ENCODE data around the gene LGR5. TPM values are rescaled to one million over a fixed set of nuclear protein-coding genes. Genes with fewer than 3 reads are reported as not detected.

LGR5 gene
- total and polyA plus RNA-seq, 2 donors (not counting 3 experiments of a cell fraction or from before 2014, with no cell fraction given), result not detected

DNA sequence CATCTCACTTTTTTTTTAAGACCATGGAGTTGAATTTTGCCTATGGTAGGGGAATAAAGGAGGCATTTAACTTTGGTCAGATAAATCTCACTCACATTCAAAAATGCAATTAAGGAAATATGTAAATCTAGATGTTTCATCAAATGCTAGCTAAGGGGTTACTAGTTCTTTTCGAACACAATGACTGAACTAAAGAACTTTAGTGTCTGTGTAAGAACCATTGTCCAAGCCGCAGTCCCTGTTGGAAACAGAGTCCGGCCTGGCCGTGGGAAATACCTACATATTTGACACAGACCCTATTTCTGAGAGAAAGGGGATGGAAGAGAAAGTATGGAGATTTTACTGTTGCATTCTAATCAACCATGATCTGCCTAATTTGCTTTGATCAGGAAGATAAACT lies 17.4 kb downstream of the LGR5 start:
- no peak overlapping the region for H3K9ac ChIP-seq (replicated peaks; ENCODE audit: extremely low read depth, insufficient read depth, low read length)
- DNase-seq (ENCODE audit: low read depth, low spot score) (no peak), FAIRE-seq (no peak)
- H3K79me2 ChIP-seq (ENCODE audit: control insufficient read depth, insufficient read depth, low read length), result no peaks in the 10 kb centered on the region
- H3K4me1 ChIP-seq (ENCODE audit: control insufficient read depth, extremely low read depth, insufficient read depth, low read length), result no peaks in the 10 kb centered on the region
- peaks cover 1 to 11% of the 10 kb centered on the region in 2 experiments for H3K27me3 ChIP-seq (ENCODE audit: control insufficient read depth in 2 of 2, insufficient read depth in 2 of 2, low read length in 2 of 2)
- H3K4me2 ChIP-seq (ENCODE audit: insufficient read depth, low read length), result no peak overlapping the region
- intact Hi-C loops (cut with micrococcal nuclease), result no loop called here
- ChIA-PET CTCF (interaction anchor here (0.9 to 1.3 kb wide), 3 partner anchors 41 to 290 kb away, joined by 3 to 6 read pairs (median 5); no protein-coding TSS in a partner anchor), POLR2A (no interaction called here)
- dilution Hi-C loops (cut with MboI; ENCODE audit: extremely low pct_ligation_motif_present, low sequenced_read_pairs), result no loop called here
- BruUV-seq (replicated peaks), result no TSS peak
- no peak overlapping the region for H3K4me3 ChIP-seq (replicated peaks in 1 of 3; ENCODE audit: insufficient read depth in 1 of 3, low read depth in 1 of 3, low read length in 3 of 3)
- no peaks in the 10 kb centered on the region for H3K36me3 ChIP-seq (ENCODE audit: control insufficient read depth in 2 of 2, extremely low read depth in 1 of 2, insufficient read depth in 2 of 2, low read length in 2 of 2)
- TF ChIP-seq, protein P1, sequence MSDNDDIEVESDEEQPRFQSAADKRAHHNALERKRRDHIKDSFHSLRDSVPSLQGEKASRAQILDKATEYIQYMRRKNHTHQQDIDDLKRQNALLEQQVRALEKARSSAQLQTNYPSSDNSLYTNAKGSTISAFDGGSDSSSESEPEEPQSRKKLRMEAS (IDR thresholded peaks at IDR 0.05; ENCODE audit: insufficient read depth, insufficient read length), result no peak
- TF ChIP-seq GATA2 (IDR thresholded peaks at IDR 0.05; ENCODE audit: insufficient read depth, insufficient read length, low read depth, low read length) (no peak), FOS (IDR thresholded peaks at IDR 0.05; ENCODE audit: borderline replicate concordance, insufficient read depth, low read length) (no peak)
- H2AFZ ChIP-seq (ENCODE audit: low read depth, low read length), result no peak overlapping the region
- H3K9me1 ChIP-seq (replicated peaks; ENCODE audit: control insufficient read depth, extremely low read depth, insufficient read depth, low read length), result no peaks in the 10 kb centered on the region
- H4K20me1 ChIP-seq (replicated peaks; ENCODE audit: control insufficient read depth, extremely low read depth, insufficient read depth, low read length), result no peaks in the 10 kb centered on the region
- no peaks in the 10 kb centered on the region for H3K9me3 ChIP-seq (replicated peaks; ENCODE audit: control insufficient read depth, insufficient read depth, low read length)
- no peak overlapping the region for H3K27ac ChIP-seq (ENCODE audit: insufficient read depth, low read depth, low read length)

DNA sequence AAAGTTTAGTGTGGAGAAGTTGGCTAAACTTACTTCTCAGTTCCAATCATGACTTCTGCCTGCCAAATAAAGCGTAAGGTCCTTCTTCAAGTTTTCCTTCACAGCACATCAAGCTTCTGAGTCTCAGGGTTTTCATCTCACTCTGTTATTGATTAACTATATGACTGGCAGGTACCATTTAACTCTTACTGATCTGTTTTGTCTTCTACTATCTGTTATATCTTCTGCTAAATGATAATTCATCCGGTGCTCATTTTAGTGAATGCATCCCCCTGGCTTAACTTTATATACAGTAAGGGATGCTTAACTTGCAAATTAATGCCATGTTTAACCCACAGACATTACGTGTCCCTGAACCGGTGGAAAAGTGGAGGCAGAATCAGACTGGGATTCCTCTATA lies 20.7 kb downstream of the LGR5 start:
- H3K36me3 ChIP-seq (ENCODE audit: control insufficient read depth in 2 of 2, extremely low read depth in 1 of 2, insufficient read depth in 2 of 2, low read length in 2 of 2), result no peaks in the 10 kb centered on the region
- H3K9me3 ChIP-seq (replicated peaks; ENCODE audit: control insufficient read depth, insufficient read depth, low read length), result no peaks in the 10 kb centered on the region
- peaks cover 0 to 9% of the 10 kb centered on the region in 2 experiments for H3K27me3 ChIP-seq (ENCODE audit: control insufficient read depth in 2 of 2, insufficient read depth in 2 of 2, low read length in 2 of 2)
- ChIA-PET POLR2A (no interaction called here), CTCF (no interaction called here)
- H3K9ac ChIP-seq (replicated peaks; ENCODE audit: extremely low read depth, insufficient read depth, low read length), result no peak overlapping the region
- no peaks in the 10 kb centered on the region for H3K9me1 ChIP-seq (replicated peaks; ENCODE audit: control insufficient read depth, extremely low read depth, insufficient read depth, low read length)
- dilution Hi-C loops (cut with MboI; ENCODE audit: extremely low pct_ligation_motif_present, low sequenced_read_pairs) (no loop called here), intact Hi-C loops (cut with micrococcal nuclease) (no loop called here)
- H3K79me2 ChIP-seq (ENCODE audit: control insufficient read depth, insufficient read depth, low read length), result no peaks in the 10 kb centered on the region
- BruUV-seq (replicated peaks), result no TSS peak
- FAIRE-seq (no peak), DNase-seq (ENCODE audit: low read depth, low spot score) (no peak)
- no peak overlapping the region for H3K4me2 ChIP-seq (ENCODE audit: insufficient read depth, low read length)
- no peak overlapping the region for H3K4me3 ChIP-seq (replicated peaks in 1 of 3; ENCODE audit: insufficient read depth in 1 of 3, low read depth in 1 of 3, low read length in 3 of 3)
- no peak overlapping the region for H2AFZ ChIP-seq (ENCODE audit: low read depth, low read length)
- no peaks in the 10 kb centered on the region for H3K4me1 ChIP-seq (ENCODE audit: control insufficient read depth, extremely low read depth, insufficient read depth, low read length)
- H3K27ac ChIP-seq (ENCODE audit: insufficient read depth, low read depth, low read length), result no peak overlapping the region
- TF ChIP-seq FOS (IDR thresholded peaks at IDR 0.05; ENCODE audit: borderline replicate concordance, insufficient read depth, low read length) (no peak), EZH2 (IDR thresholded peaks at IDR 0.05; ENCODE audit: borderline replicate concordance, low read depth, low read length, severe bottlenecking) (no peak), GATA2 (IDR thresholded peaks at IDR 0.05; ENCODE audit: insufficient read depth, insufficient read length, low read depth, low read length) (no peak), POLR2AphosphoS5 (IDR thresholded peaks at IDR 0.05; ENCODE audit: insufficient read depth, low read depth, low read length) (no peak), JUN (IDR thresholded peaks at IDR 0.05; ENCODE audit: borderline replicate concordance, insufficient read depth, insufficient read length, low read depth) (no peak), MYC (IDR thresholded peaks at IDR 0.05; ENCODE audit: low read depth, low read length) (no peak), POLR2A (IDR thresholded peaks at IDR 0.05; ENCODE audit: low read depth, low read length) (no peak)
- TF ChIP-seq, protein P2, sequence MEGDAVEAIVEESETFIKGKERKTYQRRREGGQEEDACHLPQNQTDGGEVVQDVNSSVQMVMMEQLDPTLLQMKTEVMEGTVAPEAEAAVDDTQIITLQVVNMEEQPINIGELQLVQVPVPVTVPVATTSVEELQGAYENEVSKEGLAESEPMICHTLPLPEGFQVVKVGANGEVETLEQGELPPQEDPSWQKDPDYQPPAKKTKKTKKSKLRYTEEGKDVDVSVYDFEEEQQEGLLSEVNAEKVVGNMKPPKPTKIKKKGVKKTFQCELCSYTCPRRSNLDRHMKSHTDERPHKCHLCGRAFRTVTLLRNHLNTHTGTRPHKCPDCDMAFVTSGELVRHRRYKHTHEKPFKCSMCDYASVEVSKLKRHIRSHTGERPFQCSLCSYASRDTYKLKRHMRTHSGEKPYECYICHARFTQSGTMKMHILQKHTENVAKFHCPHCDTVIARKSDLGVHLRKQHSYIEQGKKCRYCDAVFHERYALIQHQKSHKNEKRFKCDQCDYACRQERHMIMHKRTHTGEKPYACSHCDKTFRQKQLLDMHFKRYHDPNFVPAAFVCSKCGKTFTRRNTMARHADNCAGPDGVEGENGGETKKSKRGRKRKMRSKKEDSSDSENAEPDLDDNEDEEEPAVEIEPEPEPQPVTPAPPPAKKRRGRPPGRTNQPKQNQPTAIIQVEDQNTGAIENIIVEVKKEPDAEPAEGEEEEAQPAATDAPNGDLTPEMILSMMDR (IDR thresholded peaks at IDR 0.05; ENCODE audit: extremely low read depth in 1 of 2, insufficient read depth in 1 of 2, low read depth in 1 of 2, low read length in 2 of 2), result no peak
- TF ChIP-seq, protein P1 (IDR thresholded peaks at IDR 0.05; ENCODE audit: insufficient read depth, insufficient read length), result no peak
- no peaks in the 10 kb centered on the region for H4K20me1 ChIP-seq (replicated peaks; ENCODE audit: control insufficient read depth, extremely low read depth, insufficient read depth, low read length)

All from endothelial cell of umbilical vein (primary cell).